Right lobe of liver (tissue), 6 donors: Measurements from ENCODE around the gene ATP1A2. TPM values are rescaled to one million over a fixed set of nuclear protein-coding genes. Genes with fewer than 3 reads are reported as not detected.

Source experiments
- ATAC-seq, 4 donors: fragments of 200-7000 bp; cut with Tn5 transposase; one replicate each; pipeline ENCODE4 v1.9.1; 2020; ENCODE audit warnings: mild to moderate bottlenecking in 4 of 4, moderate library complexity in 4 of 4
- DNase-seq, 3 donors: peaks; one replicate each; pipeline ENCODE4 v3.0.0-alpha.2; 2020
- H3K27ac ChIP-seq, 3 donors: fragments of 200-600 bp; one replicate each; pipeline ENCODE4 v1.8.0; 2022
- H3K27me3 ChIP-seq, 2 donors: fragments of 200-600 bp; one replicate each; pipeline ENCODE4 v1.8.0; 2022
- H3K36me3 ChIP-seq, 4 donors: fragments of 200-600 bp; sonication (generic) in 1 of 4; one replicate each; pipeline versions ENCODE4 v1.5.1 to v1.8.0; 2017 to 2022; ENCODE audit warnings: control low read depth in 1 of 4
- H3K4me1 ChIP-seq, 4 donors: fragments of 200-600 bp; sonication (generic) in 1 of 4; one replicate each; pipeline versions ENCODE4 v1.5.1 to v1.8.0; 2017 to 2022; ENCODE audit warnings: control low read depth in 1 of 4
- H3K4me3 ChIP-seq, 3 donors: fragments of 200-600 bp; one replicate each; pipeline ENCODE4 v1.8.0; 2022
- H3K9me3 ChIP-seq, 4 donors: fragments of 200-600 bp; sonication (generic) in 1 of 4; one replicate each; pipeline versions ENCODE4 v1.5.1 to v1.8.0; 2017 to 2022; ENCODE audit warnings: control low read depth in 1 of 4
- POLR2A ChIP-seq: fragments of 450-650 bp; IDR thresholded peaks from one replicate; pipeline ENCODE4 v1.6.1; 2017; ENCODE audit warnings: antibody characterized with exemption, mild to moderate bottlenecking
- WGBS: methylation state at CpG from one replicate; pipeline ENCODE4 v1.1.6; 2018; ENCODE audit warnings: low coverage, low lambda C conversion rate; ENCODE audit not compliant: insufficient coverage; ENCODE audit errors: missing lambda C conversion rate; 5-methylcytosine and 5-hydroxymethylcytosine counted together
- intact Hi-C, 2 donors: fragments of 100-400 bp; cut with DNase I; formaldehyde crosslinking; loops; one replicate each; pipeline versions ENCODE4 v1.11.2 to v1.14.1; 2022
- total RNA-seq, 6 experiments: library from RNA; depleted of rRNA in 2 of 6; stranded (reverse); fragments of >200 nt in 2 of 6; fragmentation: NEBNext Ultra II Directional in 3 of 6; extraction: Animal tissue kit (Norgen Biotek cat#: 25700) in 3 of 6; gene quantifications; one replicate each; pipeline versions ENCODE4 v1.1.0 to v1.2.4, GENCODE V29; 2016 to 2023
- TF ChIP-seq, protein P1 (sequence below), 4 donors: fragments of 200-600 bp in 3 of 4; fragments of 450-650 bp in 1 of 4; IDR thresholded peaks; one replicate each; pipeline versions ENCODE4 v1.5.1 to v1.8.0; 2016 to 2022; ENCODE audit warnings: antibody characterized with exemption in 4 of 4, mild to moderate bottlenecking in 2 of 4
- donor health status: DM: no; HTN: yes; CAD: no.
- donor health status: DM: no; HTN: no; CAD: no.
- donor health status: DM: no; HTN: no; CAD: no.
- donor health status: DM: no; HTN: yes; CAD: no.
- donor health status: DM: no; HTN: yes; CAD: no.

Gene ATP1A2
- total RNA-seq, 6 experiments from 2014 or later = 0.22 to 1.7 (median 0.36) TPM

DNA sequence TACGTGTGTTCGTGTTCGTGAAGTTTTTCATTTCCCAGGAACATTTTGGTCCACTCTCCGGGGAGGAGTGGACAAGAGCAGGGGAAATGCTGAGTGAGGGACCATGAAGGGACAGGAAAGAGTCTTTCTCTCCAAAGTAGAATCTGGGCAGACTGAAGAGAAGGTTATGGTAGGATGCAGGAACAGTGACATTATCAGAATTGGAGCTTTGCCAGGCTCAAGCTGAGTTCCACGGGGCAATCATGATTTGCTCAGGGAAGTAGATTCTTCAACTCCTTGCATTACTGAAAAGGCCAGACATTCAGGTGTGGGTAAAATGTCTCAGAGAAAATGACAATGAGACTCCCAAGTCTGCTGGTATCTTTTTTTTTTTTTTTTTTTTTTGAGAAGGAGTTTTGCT, 52.5 kb downstream of the ATP1A2 start:
- H3K9me3 ChIP-seq = no peaks in the 10 kb centered on the region
- no peak for DNase-seq
- no peak for ATAC-seq
- H3K27me3 ChIP-seq = no peaks in the 10 kb centered on the region
- no peak for TF ChIP-seq POLR2A
- TF ChIP-seq, protein P1, sequence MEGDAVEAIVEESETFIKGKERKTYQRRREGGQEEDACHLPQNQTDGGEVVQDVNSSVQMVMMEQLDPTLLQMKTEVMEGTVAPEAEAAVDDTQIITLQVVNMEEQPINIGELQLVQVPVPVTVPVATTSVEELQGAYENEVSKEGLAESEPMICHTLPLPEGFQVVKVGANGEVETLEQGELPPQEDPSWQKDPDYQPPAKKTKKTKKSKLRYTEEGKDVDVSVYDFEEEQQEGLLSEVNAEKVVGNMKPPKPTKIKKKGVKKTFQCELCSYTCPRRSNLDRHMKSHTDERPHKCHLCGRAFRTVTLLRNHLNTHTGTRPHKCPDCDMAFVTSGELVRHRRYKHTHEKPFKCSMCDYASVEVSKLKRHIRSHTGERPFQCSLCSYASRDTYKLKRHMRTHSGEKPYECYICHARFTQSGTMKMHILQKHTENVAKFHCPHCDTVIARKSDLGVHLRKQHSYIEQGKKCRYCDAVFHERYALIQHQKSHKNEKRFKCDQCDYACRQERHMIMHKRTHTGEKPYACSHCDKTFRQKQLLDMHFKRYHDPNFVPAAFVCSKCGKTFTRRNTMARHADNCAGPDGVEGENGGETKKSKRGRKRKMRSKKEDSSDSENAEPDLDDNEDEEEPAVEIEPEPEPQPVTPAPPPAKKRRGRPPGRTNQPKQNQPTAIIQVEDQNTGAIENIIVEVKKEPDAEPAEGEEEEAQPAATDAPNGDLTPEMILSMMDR (IDR thresholded peaks at IDR 0.05) = no peak
- H3K4me3 ChIP-seq = no peak overlapping the region
- intact Hi-C loops = no loop called here
- no peak overlapping the region for H3K27ac ChIP-seq
- WGBS = 63% methylated on average over 5 of the region's 5 CpGs
- no peaks in the 10 kb centered on the region for H3K4me1 ChIP-seq
- no peaks in the 10 kb centered on the region for H3K36me3 ChIP-seq

DNA sequence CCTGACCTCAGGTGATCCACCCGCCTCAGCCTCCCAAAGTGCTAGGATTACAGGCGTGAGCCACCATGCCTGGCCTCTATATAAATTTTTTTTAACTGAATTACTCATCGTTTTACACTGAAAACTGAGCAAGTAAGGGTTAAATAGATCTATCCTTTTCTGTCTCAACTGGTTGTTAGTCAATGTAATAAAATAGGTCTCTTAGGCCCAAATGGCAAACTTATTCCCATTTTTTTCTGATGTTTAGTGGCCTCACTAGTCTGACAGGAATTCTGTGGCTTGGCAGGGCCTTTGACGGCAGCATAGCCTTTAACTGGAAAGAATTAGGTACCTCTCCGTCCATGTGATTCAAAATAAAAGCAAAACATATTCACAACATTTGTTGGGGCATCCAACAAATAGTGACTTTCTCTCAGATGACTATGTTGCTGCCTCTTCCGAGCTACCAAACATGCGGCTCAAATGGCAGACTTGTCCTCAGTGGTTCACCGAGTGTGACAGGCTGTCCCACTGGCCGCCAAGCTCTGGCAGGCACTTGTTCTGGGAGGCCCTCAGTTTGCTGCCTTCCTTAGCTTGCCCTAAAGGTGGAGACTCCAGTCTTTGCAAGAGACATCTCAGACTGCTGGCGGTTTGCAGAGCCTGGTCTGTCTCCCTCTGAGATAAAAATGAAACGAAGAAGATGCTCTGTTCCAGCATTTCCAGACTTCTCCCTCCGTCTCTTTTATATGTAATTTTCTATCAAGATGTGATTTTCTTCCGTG, 53.2 kb downstream of the ATP1A2 start:
- H3K4me1 ChIP-seq = no peaks in the 10 kb centered on the region
- ATAC-seq (no peak), DNase-seq (no peak)
- intact Hi-C loops = no loop called here
- H3K9me3 ChIP-seq = no peaks in the 10 kb centered on the region
- no peak overlapping the region for H3K27ac ChIP-seq
- no peak overlapping the region for H3K4me3 ChIP-seq
- TF ChIP-seq, protein P1 (IDR thresholded peaks at IDR 0.05) = no peak
- no peak for TF ChIP-seq POLR2A
- 81% methylated on average over 13 of the region's 13 CpGs for WGBS
- no peaks in the 10 kb centered on the region for H3K36me3 ChIP-seq
- no peaks in the 10 kb centered on the region for H3K27me3 ChIP-seq

DNA sequence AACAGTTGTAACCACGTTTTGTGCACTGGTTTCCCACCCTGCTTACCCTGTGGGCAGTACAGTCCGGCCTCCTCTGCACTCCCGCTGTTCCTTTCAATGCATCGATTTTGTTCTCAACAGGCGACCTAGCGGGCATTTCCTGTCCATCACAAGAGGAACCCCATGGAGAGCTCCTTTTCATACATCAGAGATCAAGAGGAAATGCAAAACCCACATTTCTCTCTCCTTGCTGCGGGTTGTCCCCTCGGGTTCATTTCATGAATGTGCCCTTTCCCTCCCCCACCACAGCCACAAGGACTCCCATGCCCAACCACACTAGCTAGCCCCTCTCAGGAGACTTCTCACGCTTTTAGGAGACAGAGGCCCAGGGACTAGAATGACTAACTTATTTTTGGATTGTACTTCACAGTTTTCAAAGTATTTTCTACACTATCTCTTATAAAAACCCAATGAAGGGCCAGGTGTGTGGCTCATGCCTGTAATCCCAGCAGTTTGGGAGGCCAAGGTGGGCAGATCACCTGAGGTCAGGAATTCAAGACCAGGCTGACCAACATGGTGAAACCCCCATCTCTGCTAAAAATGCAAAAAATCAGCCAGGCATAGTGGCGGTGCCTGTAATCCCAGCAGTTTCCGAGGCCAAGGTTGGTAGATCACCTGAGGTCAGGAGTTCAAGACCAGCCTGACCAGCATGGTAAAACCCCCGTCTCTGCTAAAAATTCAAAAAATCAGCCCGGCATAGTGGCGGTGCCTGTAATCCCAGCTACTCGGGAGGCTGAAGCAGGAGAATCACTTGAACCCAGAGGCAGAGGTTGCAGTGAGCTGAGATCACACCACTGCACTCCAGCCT, 54.2 kb downstream of the ATP1A2 start:
- Histone ChIP-seq H3K4me3 (no peak overlapping the region), H3K27me3 (no peaks in the 10 kb centered on the region), H3K27ac (no peak overlapping the region), H3K36me3 (no peaks in the 10 kb centered on the region), H3K9me3 (no peaks in the 10 kb centered on the region), H3K4me1 (no peaks in the 10 kb centered on the region)
- intact Hi-C loops = loop anchor here in 1 of 2 donors (10.0 kb wide), 1 partner anchor 55 kb away; the partner anchor contains the start of gene ATP1A2
- no peak for DNase-seq
- no peak for TF ChIP-seq POLR2A
- TF ChIP-seq, protein P1 (IDR thresholded peaks at IDR 0.05) = no peak
- no peak for ATAC-seq
- 34% methylated on average over 10 of the region's 15 CpGs for WGBS

DNA sequence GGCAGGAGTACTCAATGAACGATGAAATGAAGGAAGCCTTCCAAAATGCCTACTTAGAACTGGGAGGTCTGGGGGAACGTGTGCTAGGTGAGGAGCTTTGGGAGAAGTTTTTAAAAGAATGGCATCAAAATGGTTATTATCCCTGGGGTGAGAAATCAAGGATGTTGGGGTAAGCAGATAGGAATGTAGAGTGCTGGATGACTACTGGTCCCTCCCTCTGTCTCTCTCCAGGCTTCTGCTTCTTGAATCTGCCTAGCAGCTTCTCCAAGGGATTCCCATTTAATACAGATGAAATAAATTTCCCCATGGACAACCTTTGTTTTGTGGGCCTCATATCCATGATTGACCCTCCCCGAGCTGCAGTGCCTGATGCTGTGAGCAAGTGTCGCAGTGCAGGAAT, 55.8 kb downstream of the ATP1A2 start:
- H3K36me3 ChIP-seq = no peaks in the 10 kb centered on the region
- no peak for ATAC-seq
- TF ChIP-seq, protein P1 (IDR thresholded peaks at IDR 0.05) = no peak
- TF ChIP-seq POLR2A = no peak
- H3K27me3 ChIP-seq = no peaks in the 10 kb centered on the region
- no peak for DNase-seq
- H3K27ac ChIP-seq = no peak overlapping the region
- intact Hi-C loops = loop anchor here in 1 of 2 donors (10.0 kb wide), 1 partner anchor 57 kb away; the partner anchor contains the start of gene ATP1A2
- no peaks in the 10 kb centered on the region for H3K4me1 ChIP-seq
- WGBS = 75% methylated on average over 2 of the region's 4 CpGs
- no peak overlapping the region for H3K4me3 ChIP-seq
- H3K9me3 ChIP-seq = no peaks in the 10 kb centered on the region
